Loucy (cell line): ENCODE results near the gene MAML3.

Experiments used
- EZH2phosphoT487 ChIP-seq: fragments of 200-600 bp; IDR thresholded peaks from 2 replicates; pipeline ENCODE4 v1.6.1; 2018; ENCODE audit warnings: antibody characterized with exemption, mild to moderate bottlenecking, moderate library complexity, borderline replicate concordance
- TF ChIP-seq, protein P1 (sequence below): fragments of 200-600 bp; sonication (generic); conservative IDR thresholded peaks from 2 replicates; pipeline ENCODE4 v1.5.1; 2014; ENCODE audit warnings: mild to moderate bottlenecking, antibody characterized with exemption, low read length

DNA sequence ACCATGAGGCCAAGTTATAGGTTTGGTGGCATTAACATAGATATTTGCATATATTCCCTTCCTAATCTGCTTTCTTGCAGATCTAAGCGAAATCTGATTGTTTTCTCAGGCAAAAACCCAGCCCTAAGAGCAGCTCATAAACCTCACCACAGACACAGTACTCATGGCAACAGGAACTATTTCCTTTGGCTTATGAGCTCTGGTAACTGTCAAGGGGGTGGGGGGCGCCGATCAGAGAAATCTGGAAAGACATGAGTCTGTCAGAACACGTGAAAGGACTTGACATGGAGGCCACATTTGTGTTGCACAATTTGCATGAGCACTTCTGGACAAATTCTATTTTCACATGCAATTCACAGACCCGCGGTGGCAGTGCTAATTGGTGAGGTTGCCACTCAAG lies 404.6 kb downstream of the MAML3 start:
- TF ChIP-seq, protein P1, sequence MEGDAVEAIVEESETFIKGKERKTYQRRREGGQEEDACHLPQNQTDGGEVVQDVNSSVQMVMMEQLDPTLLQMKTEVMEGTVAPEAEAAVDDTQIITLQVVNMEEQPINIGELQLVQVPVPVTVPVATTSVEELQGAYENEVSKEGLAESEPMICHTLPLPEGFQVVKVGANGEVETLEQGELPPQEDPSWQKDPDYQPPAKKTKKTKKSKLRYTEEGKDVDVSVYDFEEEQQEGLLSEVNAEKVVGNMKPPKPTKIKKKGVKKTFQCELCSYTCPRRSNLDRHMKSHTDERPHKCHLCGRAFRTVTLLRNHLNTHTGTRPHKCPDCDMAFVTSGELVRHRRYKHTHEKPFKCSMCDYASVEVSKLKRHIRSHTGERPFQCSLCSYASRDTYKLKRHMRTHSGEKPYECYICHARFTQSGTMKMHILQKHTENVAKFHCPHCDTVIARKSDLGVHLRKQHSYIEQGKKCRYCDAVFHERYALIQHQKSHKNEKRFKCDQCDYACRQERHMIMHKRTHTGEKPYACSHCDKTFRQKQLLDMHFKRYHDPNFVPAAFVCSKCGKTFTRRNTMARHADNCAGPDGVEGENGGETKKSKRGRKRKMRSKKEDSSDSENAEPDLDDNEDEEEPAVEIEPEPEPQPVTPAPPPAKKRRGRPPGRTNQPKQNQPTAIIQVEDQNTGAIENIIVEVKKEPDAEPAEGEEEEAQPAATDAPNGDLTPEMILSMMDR, result no peak
- TF ChIP-seq EZH2phosphoT487, result no peak
